Esophagus muscularis mucosa (tissue), 4 donors: ENCODE measurements around the gene PPIF.

Source experiments
- CTCF ChIP-seq, 3 experiments: fragments of 200-600 bp in 2 of 3; fragments of 450-650 bp in 1 of 3; sonication (generic) in 2 of 3; IDR thresholded peaks; one replicate each; pipeline ENCODE4 v1.5.1; 2017 to 2019; ENCODE audit warnings: antibody characterized with exemption in 3 of 3, mild to moderate bottlenecking in 2 of 3, moderate library complexity in 1 of 3
- EP300 ChIP-seq: sonication (generic); formaldehyde crosslinking; IDR thresholded peaks from one replicate; pipeline ENCODE4 v1.6.1; 2017; ENCODE audit warnings: antibody characterized with exemption
- POLR2A ChIP-seq: fragments of 450-650 bp; IDR thresholded peaks from one replicate; pipeline ENCODE4 v1.6.1; 2017; ENCODE audit warnings: antibody characterized with exemption, moderate library complexity, mild to moderate bottlenecking, low read depth
- POLR2AphosphoS5 ChIP-seq, 2 donors: sonication (generic); formaldehyde crosslinking; IDR thresholded peaks; one replicate each; pipeline ENCODE4 v1.6.1; 2017; ENCODE audit warnings: antibody characterized with exemption in 2 of 2

GRCh38 chr10:79321951-79322350 is 25.3 kb upstream of the PPIF start:
- TF ChIP-seq CTCF (IDR thresholded peaks at IDR 0.05) = no peak
- TF ChIP-seq POLR2A = no peak
- TF ChIP-seq POLR2AphosphoS5 (IDR thresholded peaks at IDR 0.05) = no peak
- TF ChIP-seq EP300 = no peak
